Esophagus squamous epithelium (tissue), 4 donors: ENCODE measurements around the gene SLC27A5.
"Not testable (repeated sequence)": the region's sequence is repeated elsewhere in the genome, so short reads cannot be mapped to it uniquely, and the experiment has no call there.

Experiments
- CTCF ChIP-seq, 6 experiments: fragments of 450-650 bp in 4 of 6; fragments of 200-600 bp in 2 of 6; sonication (generic) in 2 of 6; IDR thresholded peaks; one replicate each; pipeline ENCODE4 v1.5.1; 2016 to 2019; ENCODE audit warnings: antibody characterized with exemption in 6 of 6, mild to moderate bottlenecking in 4 of 6, moderate library complexity in 4 of 6
- POLR2A ChIP-seq, 4 donors: fragments of 450-650 bp; IDR thresholded peaks; one replicate each; pipeline ENCODE4 v1.6.1; 2017; ENCODE audit warnings: antibody characterized with exemption in 4 of 4, mild to moderate bottlenecking in 4 of 4, moderate library complexity in 3 of 4

- not testable (repeated sequence) for TF ChIP-seq CTCF, POLR2A (IDR thresholded peaks at IDR 0.05)
Measured at GRCh38 chr19:58507602-58508223, 4.1 kb downstream of the SLC27A5 start.
